Activated CD4-positive, alpha-beta T cell treated with anti-CD3 and anti-CD28 coated beads, Interleukin-2, Interleukin-4, amounts not matched to agents 100 ng/mL and 50 ng/mL, durations not matched to agents 16 hours and 8 hours (primary cell): ENCODE data around the gene PDE4D.

Source experiments
- DNase-seq: peaks from one replicate; pipeline ENCODE4 v3.0.0-alpha.2; 2020; ENCODE audit warnings: low spot score

PDE4D gene

DNA sequence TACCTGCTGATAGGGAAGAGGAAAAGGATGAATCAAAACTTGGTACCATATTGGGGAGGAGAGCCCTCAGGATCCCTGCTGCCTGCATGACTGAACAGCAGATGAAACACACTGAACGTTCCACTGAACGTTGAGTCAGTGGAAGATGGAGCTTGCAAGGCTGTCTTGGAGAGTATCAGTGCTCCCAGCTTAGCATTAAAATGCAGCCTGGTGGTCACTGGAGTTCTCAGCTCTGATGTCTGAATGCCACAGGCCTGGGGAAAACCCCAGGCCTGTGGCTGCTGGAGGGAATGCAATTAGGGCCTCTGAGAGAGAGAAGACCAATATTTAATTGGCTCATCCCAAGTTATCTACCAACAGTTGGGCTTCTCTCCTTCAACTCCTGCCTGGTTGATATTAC is 54.5 kb downstream of the PDE4D start:
- DNase-seq = no peak

DNA sequence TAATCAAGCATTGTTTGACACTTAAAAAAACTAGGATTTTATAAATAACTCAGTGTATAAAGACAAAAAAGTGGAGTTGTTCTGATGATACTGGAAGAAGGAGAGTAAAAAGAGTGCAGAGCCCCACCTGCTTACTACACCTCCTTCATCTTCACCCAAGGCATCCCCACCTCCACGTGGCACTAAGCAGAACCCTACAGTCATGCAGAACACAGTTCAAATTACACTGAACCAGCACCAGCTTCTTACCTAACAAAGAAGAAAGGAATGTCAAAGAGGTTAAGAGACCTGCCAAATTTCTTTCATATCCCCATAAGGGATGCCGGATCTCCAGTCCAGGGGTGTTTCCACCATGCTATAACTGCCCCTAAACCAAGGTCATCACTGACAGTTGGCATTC is 55.5 kb downstream of the PDE4D start:
- DNase-seq = no peak

DNA sequence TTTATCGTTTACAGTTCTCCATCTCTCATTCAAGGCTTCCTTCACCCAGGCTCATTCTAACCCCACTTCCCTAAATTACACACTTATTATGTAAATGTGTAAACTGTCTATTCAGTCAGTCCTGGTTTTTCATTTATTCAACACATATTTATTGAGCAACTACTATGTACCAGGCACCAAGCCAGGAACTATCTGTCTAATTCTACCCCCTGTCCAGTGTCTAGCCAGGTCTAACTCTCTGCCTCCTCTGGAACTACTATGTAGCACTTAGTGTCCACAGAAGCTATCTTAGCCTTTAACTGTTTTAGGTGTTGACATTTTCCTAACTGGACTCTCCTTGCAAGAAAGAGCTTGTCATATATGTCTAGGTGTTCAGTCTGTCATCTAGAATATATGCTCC is 56.5 kb downstream of the PDE4D start:
- DNase-seq = no peak

DNA sequence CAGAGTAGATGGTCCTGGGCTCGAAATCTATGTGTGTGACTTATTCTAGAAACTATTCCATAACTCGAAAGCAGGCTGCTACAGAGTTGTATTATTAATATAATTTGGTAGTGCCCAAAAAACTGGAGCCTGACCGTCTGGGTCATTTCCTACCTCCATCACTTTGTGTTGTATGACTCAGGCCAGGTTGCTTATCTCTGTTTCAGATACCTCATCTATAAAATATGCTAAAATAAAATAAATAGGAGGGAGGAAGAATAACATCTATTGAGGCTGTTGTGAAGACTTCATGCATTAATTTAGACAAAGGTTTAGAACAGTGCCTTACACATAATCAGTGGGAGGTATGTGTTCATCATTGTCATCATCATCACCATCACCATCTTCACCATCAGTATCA is 57.7 kb downstream of the PDE4D start:
- no peak for DNase-seq

DNA sequence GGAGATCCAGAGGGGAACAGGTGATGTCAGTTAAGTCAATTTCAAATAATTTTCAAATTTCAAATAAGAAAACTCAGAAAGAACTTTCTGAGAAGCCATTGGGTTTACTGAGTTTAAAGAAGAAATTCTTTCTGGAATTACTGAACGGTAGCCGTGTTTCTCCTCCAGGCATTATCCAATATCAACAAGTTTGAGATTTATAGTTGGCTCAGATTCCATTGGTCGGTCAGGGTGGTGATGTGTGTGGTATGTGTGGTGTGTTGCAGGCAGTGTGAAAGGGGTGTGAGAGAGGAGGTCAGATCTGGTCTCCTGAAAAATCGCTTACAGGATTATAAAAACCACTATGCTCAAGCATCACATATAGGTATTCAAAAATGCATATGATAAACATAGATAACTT is 60.1 kb downstream of the PDE4D start:
- no peak for DNase-seq

DNA sequence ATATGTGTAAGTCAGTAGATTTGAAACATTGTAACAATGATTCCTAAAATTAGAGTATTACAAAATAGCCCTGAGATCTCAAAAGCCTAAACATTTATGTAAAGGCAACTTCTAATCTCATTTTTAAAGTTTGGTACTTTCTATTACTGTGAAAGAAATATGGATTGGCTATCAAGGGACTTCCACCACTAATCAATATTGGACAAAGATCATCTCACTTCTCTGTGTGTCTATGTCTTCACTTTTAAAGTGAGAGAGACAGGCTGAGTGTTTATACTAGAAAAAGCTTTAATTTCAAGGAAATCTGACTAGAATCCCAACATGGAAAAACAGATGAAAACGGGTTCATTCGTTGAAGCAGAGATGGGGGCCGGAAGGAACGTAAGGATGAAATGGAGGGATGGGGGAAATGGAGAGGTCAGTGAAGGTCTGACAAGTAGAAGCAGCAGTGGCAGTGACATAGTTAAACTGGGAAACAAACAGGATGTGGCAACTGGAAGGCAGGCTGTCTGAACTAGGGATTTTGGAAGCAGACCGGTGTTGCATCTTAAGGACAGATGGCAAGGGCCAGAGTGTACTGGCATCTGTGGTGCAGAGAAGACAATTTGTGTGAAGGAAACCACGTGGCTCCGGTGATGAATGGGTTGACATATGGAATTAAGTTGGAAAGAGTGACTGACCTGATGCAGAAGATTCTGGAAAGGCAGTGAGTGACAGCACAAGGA is 60.8 kb downstream of the PDE4D start:
- no peak for DNase-seq

DNA sequence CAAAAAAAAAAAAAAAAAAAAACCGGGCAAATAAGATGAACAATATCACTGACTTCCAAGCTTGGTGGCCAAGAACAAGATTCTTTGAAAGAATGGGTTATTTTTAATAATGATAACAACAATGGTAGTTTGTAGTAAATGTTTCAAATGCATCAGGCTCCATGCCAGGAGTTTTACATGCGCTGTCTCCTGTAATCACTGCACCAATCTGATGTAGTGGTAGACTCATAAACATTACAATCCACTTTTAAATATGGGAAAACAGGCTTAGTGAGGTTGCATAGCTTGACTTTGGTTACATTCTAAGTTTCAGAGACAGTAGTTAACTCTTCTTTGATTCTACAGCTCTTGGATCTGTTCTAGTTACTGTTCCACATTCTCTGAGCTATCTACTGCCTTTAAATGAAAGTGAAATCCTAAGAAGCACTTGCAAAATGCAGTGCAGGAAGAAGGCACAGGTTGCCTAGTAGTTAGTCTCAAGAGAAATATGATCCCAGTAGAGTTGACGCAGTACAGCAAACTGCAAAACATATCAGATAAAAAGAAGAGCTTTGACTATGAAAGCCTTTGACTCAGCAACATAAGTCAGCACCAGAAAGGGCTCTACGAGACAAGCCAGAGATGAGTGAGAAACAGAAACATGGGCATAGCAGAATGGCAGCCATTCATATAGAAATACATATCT is 62.1 kb downstream of the PDE4D start:
- DNase-seq = no peak

DNA sequence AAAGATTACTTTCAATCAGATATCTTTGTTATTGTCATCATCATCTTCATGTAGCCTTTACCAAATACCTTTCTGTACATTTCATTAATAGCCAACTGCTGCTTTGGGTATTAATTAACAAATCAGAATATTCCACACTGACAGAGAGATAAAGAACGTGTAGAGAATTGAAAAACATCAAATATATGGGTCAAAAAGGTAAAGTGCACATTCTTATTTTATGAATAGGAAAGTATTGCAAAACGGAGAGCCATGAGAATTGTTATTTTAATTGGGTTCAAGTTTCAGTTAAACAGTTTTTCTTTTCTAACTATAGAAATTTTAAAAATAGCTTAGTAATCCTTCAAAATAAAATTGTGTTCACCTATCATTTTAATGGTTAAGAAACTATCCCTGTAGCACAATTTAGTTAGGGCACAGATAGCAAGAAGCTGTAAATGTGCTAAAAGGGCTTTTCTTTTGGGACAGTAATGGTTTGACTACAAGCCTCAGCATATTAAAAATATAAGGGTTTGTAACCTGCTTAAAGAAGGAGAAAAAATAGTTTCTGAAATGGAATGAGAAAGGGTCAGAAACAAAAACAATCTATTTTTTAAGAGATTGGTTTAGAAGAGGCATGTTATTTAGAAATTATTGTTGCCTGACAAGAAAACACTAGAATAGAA is 62.9 kb downstream of the PDE4D start:
- DNase-seq = no peak

DNA sequence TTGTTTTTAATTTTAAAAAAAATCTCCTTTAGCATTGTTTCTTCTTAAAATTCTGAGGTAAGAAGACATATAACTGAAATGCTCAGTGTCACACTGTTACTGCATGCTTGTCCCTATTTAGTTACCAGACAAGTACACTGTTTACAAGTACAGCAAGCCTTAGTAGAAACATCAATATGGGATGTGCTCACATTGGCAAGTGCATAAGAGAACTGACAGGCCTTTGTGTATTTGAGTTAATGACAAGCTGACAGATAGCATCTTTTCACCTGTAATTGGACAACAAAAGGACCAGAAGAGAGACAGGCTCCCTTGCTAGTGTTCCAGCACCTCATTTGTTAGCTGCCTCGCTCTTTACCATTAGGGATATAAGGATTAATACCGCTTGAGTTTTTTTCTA is 63.6 kb downstream of the PDE4D start:
- no peak for DNase-seq

DNA sequence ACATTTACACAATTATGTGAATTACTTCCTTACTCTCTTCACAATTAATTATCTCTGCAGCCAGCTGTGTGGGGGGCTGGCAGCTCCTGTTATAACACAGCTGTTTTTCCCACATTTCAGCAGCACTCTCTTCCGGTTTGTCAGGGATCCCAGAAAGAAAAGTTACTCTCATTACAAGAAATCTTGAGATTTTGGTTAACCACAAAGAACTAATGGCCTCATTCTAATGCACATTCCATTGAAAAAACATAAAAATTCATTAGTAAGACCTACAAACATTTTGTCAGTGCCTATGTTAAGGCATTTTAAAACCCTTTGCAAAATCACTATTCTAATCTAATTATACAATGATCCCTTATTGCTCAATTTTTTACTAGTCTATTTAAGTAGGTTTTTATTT is 64.1 kb downstream of the PDE4D start:
- no peak for DNase-seq

DNA sequence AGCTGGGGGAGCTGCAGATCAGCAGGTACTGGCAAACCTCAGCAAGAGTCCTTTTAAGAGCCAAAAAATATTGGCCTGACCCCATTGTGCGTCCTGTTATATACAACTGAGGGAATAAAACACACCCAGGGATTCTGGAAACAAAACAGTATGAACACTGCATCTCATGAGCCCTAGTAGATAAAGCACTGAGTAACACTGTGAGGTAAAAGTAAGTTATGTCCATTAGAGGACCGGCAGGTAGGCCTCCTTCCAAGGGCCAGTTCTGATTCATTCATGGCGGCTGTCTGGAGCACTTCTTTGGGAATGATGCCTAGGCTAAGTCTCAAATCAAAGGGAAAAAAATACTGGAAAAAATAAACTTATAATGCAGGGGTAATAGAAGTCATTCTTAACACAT is 64.9 kb downstream of the PDE4D start:
- no peak for DNase-seq

DNA sequence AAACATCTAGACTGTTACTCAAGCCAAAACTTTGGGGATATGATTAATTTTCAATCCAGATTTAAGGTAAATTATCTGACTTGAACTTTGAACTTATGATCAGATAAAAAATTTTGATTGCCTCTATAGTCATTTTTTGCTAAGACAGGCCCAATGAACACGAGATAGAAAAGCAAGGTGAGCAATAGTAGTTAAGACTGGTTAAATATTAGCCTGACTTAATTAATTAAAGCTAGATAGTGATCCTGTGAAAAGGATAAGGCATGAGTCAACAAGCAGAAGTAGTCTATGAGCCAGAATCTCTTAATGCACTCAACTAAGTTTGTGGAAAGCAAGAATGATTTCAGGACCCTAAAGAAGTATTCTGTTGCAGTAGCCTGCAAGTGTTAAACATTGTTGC is 66.5 kb downstream of the PDE4D start:
- no peak for DNase-seq

DNA sequence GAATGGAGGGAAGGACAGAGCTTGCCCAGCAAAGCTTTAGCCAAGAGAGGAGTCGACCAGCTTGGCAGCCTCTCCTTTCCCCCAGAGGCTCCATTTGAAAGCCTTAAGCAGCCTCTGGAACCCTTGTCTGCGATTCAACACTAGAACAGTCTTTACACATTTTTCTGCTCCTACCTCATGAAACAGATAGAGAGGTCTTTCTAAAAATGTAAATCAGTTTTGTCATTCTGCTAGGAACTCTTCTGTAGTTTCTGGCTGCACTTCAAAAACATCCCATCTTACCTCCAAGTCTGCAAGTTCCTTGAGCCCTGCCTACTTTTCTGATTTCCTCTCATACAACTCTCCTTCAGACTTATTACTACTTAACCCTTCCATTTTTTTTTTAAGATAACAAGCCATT is 70.1 kb downstream of the PDE4D start:
- DNase-seq = no peak

DNA sequence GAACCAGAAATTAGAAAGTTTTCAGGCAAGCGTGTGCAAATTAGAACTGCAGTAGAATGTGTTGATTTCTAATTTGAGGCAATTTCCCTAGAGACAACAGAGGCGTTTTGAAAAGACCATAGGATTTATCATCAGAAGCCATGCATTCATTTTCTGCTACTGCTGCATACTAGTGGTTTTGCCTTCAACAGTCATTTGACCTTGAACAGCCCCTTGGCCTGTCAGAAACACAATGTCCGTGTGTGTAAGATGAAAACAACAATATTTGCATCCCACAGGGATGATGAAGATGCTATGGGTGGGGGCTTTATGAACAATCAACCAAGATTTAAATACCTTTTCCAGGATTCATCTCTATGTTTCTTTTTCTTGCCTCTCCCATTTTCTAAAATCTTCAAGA is 73.7 kb downstream of the PDE4D start:
- DNase-seq = no peak

DNA sequence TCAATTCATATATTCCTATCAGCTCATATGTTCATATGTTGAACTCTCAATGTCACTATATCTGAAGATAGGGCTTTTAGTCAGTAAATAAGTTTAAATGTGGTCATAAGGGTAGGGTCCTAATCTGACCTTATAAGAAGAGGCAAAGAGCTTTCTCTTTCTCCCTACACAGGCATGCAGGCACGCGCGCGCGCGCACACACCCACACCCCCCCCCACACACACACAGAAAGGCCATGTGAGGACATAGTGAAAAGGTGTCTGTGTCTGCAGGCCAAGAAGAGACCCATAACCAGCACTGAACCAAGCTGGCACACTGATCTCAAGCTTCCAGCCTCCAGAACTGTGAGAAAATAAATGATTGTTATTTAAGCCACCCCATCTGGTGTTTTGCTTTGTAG is 76.0 kb downstream of the PDE4D start:
- DNase-seq = no peak

DNA sequence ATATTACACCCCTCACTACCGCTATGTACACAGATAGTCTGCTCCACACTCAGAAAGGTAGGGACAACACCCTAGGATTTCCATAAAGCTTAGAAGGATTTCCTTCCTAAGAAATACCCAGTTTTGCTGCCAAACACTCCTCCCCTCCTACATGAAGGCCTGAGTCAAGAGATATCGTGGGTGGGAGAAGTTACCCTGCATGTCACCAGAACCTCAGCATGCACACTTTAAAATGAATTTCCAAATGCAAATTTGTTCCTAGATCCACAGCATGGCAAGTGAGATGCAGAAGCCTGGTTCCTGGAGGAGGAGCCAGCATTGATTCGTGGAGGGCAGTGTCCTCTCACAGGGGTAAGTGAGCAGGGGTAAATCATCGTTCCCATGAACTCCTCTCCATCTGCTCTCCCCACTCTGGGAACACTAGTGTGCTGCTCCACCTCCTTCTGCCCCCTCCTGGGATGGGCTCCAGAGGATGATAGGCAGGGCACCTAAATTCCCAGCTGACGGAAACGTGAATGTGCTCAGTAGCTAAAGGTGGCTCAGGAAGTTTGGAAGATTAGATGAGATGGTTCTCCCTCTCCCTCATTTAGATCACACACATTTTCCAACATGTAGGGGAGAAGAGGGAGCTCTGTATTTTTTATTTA is 76.7 kb downstream of the PDE4D start:
- DNase-seq = no peak

DNA sequence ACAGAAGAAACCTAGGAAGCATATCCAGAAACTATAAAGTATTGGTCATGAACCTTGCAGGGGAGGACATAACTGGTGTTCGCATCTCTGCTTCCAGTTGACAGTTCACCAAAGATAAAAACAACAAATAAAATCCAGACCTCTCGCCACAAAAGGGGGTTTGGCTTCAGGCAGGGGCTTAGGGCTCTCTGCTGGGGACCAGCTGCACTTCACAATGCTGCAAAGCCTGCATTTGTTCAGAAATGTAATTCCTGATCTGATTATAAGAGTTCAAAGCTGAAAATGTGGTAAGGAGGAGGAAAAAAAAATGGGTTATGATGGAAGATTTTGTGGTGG is 79.0 kb downstream of the PDE4D start:
- DNase-seq = no peak

DNA sequence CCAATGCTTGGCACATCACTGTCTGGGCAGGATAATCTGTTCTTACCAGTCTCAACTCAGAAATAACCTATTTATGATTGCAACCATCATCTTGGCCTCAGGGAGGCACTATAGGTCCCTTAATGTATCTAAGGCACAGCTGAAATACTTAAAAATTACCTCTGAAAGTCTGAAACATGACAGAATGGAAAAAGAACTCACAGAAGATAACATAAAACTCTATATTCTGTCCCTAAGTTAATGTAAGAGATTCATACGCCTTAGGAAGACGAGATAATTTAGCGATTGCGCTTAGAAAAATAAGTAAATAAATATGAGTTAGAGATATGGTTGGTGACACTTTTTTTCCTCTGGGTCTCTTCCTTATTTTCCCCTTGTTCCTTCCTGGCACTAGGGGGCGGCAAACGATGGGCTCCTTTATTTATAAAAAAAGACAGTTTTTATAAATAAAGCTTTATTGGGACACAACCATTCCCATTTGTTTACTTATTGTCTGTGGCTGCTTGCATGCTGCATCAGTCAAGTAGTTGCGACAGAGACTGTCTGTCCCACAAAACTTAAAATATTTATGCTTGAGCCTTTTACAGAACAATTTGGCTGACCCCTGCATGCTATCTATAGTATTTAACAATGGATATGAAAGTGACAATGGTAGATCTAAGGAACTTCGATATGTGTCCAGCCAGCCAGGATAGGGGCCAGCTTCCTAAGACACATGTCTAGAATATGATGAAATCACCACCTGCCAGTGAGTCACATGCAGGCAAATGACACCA is 79.6 kb downstream of the PDE4D start:
- peak; percentile 40 for DNase-seq

DNA sequence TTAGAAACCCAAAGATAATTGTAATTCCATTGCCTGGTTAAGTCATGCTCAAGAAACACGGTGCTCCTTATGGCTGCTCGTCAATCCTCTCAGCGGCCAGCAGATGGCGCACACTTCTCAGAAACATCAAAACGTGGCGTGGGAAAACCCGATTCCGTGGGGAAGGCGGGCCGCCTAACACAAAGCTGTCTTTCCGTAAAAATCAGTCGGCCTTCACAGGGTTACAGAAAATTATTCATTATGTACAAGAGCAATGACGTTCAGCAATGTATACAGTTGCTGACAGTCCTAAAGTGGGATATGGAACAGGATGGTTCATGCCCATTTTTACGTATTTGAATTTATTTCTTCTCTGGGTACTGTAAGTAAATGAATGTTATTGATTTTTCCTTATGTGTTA is 83.5 kb downstream of the PDE4D start:
- peak; percentile 36 for DNase-seq

DNA sequence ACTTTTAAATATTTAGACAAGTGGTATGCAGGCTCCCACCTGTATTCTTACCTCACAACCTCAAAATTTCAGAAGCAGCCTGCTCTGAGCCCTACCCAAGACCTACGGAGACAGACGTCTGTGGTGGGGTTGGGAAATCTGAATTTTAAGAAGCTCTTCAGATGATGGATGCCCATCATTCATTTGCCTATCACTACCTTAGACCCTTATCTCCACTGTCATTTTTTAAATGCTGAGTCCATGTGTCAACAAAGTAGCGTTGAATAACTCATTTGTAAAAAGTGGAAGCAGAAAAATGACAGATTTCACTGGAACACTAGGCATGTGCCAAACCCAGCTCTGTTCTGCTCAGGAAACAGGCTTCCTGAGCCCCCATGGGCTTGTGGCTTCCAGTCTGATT is 85.7 kb downstream of the PDE4D start:
- DNase-seq = no peak

DNA sequence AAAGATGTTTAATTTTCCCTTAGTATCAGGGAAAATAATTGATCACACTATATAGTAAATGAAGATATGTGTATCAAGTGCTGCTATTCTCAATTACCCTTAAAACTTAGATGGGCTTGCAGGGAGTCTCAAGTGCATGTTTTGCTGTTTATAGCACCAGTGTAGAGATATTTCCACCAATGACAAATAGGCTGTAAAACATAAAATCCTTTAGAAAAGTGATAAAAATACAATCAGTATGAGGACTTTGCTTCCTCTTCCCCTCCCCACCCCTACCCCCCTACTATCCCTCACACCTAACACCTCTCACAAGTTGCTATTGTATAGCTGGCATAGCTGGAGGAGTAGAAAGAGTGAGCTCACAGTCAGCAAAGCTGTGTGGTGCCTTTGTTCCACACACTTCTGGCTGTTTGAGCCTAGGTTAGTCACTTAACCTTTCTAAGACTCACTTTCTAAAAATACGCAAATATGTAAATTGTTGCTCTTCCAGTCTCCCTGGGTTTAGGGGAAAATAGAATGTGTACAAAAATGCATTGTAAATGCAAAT is 93.1 kb downstream of the PDE4D start:
- no peak for DNase-seq
